HG02885 (cell line): ENCODE measurements around the gene U2AF2.
A peak's percentile ranks its signal among the peaks of the same experiment; 100 is the strongest.

ENCODE experiments used
- ATAC-seq: cut with Tn5 transposase; IDR thresholded peaks from one replicate; pipeline ENCODE4 v1.9.1; 2021; ENCODE audit warnings: mild to moderate bottlenecking; ENCODE audit not compliant: unreplicated experiment, poor library complexity

Gene U2AF2

DNA sequence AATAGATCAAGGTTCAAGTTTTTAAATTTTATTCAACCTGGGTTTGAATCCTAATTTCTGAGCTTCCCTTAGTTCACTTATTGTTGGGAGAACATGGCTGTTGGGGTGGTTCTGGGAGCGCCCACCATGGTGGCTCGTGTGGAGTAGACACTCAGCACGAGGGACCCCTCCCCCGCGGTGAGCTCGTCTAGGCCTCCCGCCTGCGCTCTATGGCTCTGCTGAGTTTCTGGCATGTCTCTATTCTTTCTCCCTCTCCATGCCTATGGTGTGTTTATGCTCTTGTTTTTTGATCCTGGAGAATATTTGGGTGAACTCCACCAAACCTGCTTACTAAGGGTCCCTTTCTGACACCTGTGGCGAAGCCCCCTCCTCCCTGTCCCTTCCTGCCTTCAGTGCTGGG is 18.6 kb downstream of the U2AF2 start:
- no peak for ATAC-seq

GRCh38 chr19:55673889-55674288 is 19.1 kb downstream of the U2AF2 start:
- ATAC-seq: no peak

DNA sequence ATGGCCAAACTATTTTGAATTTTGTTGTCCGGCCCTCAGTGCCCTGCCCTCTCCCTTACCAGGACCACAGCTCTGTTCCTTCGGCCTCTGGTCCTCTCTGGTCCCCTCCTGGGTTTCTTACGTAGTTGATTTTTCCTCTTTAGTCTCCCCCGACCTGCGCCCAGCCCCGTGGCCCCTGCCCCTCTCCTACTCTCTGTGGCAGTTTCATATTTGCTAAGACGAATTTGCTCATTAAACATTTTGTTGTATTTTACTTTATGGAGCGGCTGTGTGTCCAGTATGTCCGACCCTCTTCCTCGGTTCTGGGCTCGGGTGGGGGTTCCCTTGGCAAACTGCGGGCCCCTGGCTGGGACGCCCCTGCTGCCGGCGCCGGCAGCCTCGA is 19.6 kb downstream of the U2AF2 start:
- no peak for ATAC-seq

DNA sequence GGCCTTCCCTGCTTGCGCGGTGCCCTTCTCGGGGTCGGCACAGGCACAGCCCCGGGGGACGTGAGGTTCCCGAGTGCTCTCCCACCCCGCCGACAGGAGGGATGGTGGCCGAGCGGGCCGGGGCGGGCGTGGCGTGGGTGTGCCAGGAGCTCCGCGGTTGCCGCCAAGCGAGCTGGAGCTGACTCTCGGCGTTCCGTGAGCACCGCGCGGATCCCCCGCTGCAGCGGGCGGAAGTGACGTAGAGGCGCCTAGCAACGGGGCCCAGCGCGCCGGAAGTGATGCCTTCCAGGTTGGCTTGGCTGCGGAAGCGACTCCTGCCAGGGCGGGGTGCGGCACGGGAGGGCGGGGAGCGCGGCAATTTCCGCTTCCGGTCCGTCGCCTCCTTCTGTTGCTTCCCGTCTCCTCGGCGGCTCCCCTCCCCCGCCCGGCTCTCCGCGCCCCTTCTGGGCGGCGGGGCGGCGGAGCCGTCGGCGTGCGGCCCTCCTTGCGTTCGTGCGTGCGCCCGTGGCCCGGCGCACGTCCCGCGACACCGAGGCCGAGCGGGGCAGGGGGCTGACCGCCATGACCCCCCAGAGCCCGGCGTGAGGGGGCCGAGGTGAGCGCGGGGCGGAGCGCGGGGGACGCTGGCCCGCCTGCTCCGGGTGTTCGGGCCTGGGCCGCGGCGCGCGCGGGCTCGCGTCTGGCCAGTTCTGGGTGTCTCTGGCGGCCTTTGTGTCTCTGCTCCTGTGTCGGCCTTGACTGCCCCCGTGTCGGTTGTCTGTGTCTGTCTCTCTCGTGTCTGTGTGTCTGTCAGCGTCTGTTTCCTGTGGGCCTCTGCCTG is 20.2 kb downstream of the U2AF2 start, which contains the start of gene EPN1:
Gene EPN1 (plus strand): TSS at position 386 of the 820 bp plus-strand sequence. CDS start 3,402 bp downstream, outside the sequence.
- ATAC-seq: peak; percentile 72

DNA sequence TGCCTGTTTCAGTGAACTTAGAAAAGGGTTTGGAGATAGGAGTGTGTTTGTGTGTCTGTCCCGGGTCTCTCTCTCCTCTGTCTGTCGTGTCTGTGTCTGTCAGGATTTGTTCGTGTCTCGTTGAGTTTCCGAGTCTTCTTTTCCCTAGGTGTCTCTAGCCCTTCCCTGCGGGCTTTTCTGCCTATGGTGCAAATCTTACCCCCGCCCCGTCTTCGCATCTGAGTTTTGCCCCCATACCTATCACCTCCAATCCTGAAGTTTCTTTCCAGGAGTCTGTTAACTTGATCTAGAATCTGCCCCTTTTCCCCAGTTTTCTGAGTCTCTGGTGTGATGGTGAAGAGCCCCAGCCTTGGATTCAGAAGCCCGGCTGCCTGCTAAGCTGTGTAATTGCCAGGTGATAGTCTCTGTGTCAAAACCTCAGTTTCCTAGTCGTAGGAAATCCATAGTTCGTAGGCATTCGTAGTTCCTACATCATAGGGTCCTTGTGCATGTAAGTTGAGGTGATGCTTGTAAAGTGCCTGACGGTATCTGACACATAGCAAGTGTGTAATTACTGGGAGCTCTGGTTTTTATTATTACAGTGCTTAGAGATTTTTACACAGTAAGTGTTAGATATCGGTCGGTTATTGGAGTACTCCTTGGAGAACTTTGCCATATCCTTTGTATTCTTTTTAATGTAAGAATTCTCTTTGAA is 21.0 kb downstream of the U2AF2 start:
- no peak for ATAC-seq

DNA sequence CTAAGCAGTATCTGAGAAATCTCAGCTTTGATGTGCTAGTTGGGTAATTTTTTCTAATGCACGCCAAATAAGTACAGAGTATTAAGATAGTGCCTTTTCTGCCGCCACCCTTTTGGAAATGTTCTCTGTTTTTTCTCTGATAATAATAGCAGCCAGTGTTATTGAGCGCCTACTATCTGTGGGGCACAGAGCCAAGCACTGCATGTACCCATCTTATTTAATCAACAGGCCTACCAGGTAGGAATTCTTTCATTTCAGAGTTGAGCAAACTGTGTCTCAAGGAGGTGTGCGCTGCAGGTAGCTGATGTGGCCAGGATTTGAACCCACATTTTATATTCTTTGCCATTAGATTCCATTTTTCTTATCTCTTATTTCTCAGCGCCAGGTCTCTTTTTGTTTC is 21.5 kb downstream of the U2AF2 start:
- no peak for ATAC-seq

DNA sequence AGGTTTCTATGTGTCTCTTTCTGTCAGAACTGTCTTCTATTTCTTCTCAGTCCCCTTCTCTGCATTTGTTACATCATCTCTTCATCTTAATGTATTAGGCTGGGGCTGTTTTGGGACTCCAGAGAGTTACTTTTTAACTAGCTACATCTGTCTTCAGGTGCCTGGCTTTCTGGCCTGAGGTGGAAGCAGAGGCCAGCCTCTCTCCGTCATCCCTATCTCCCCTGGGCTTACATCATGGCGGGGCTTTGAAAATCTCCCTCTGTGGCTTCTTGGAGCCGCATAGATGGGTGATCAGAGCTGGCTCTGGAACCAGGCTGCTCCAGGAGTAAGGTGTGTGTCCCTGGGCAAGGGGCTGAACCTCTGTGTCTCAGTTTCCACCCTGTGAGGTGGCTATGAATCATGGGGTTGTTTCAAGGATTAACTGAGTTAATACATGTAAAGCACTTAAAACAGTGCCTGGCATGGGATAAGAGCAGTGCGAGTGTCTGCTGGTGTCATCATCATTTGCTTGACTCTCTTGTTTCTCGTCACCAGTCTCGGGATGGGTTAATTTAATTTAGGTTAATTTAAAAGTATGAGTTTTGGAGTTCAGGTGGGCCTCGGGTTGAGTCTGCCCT is 22.2 kb downstream of the U2AF2 start:
- no peak for ATAC-seq

DNA sequence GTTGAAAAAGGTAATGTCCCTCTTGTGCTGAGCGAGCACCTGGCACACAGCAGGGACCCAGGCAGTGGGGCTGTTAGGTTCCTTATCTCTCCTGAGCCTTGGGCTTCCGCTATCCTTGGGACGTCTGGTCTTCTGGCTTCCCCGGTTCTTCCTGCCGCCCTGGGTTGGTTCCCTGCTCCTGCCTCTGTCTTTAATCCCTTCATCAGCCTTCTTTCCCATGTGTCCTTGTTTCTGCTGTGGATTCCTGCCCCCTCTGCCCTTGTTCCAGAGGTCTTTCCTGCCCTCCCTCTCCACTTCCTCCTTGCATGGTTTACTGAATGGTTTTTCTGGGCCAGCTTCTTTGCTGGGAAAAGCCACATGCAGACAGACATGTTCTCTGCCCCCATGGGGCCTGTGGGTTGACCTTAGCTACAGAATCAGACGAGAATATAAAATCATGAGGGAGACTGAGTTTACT is 22.8 kb downstream of the U2AF2 start:
- ATAC-seq: no peak

- ATAC-seq: peak; percentile 74
Observed at GRCh38 chr19:55678121-55678671, 23.4 kb downstream of the U2AF2 start.

GRCh38 chr19:55679343-55680257 is 24.8 kb downstream of the U2AF2 start:
- ATAC-seq: no peak

GRCh38 chr19:55680339-55681130 is 25.7 kb downstream of the U2AF2 start:
- no peak for ATAC-seq

GRCh38 chr19:55681131-55682092 is 26.6 kb downstream of the U2AF2 start:
- no peak for ATAC-seq

- ATAC-seq: no peak
Observed at GRCh38 chr19:55683449-55684261, 28.8 kb downstream of the U2AF2 start.

- ATAC-seq: no peak
Observed at GRCh38 chr19:55684946-55685681, 30.3 kb downstream of the U2AF2 start.

- no peak for ATAC-seq
Observed at GRCh38 chr19:55685776-55686175, 30.9 kb downstream of the U2AF2 start.

DNA sequence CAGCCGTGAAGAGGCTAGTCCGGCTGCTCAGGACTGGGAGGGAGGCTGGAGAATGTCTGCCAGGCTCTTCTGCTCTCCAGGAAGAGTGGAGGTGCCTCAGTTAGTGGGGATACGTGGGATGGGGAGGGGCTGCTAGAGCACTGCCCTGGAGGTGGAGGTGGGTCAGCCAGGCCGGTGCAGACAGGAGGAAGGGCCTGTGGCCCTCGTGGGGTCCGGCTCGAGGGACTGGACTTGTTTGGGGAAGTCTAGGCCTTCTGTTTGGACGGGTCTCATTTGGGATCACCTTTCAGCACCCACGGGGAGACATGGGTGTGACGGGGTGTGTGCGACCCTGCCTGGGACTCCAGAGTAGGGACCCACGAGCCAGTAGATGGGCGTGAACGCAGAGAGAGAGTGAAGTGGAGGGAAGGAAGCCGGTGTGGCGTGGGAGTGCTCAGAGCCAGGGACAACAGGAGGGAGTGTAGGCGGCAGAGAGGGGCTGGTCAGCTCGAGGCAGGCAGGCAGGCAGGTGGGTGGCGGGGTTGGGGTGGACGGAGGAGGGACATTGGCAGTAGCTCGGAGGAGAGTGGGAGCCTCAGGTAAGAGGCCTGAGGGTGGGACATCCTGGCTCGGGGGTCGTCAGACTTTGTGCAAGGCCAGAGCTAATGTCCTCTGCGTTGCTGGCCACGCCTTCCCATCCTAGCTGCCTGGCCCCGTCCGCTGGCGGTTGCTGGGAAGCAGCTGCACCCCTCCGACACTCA is 31.6 kb downstream of the U2AF2 start:
- ATAC-seq: no peak
